Adrenal gland (tissue), 12 donors: ENCODE data around the gene ANP32A. TPM values are rescaled to one million over a fixed set of nuclear protein-coding genes. Genes with fewer than 3 reads are reported as not detected.

Experiments
- DNase-seq, 7 donors: peaks; one replicate each; pipeline ENCODE4 v3.0.0-alpha.2; 2019 to 2020
- H3K27ac ChIP-seq, 5 donors: fragments of 200-600 bp; sonication (generic) in 4 of 5; 1 replicate in 3 of 5; 2 replicates in 2 of 5; pipeline versions ENCODE4 v1.5.1 to v1.8.0; 2016 to 2020; ENCODE audit warnings: mild to moderate bottlenecking in 1 of 5
- H3K27me3 ChIP-seq: fragments of 200-600 bp; 2 replicates; pipeline ENCODE4 v1.8.0; 2021
- H3K36me3 ChIP-seq, 2 donors: fragments of 200-600 bp; replicated peaks in 1 of 2; 1 replicate in 1 of 2; 2 replicates in 1 of 2; pipeline versions ENCODE4 v1.5.1 to v1.8.0; 2018 to 2022
- H3K4me1 ChIP-seq, 2 donors: fragments of 200-600 bp; replicated peaks in 1 of 2; 1 replicate in 1 of 2; 2 replicates in 1 of 2; pipeline versions ENCODE4 v1.5.1 to v1.8.0; 2018 to 2021
- H3K4me3 ChIP-seq, 4 donors: fragments of 200-600 bp; sonication (generic) in 3 of 4; one replicate each; pipeline ENCODE4 v1.5.1; 2016 to 2018
- H3K9me3 ChIP-seq, 3 donors: fragments of 200-600 bp; sonication (generic) in 1 of 3; replicated peaks in 1 of 3; 1 replicate in 2 of 3; 2 replicates in 1 of 3; pipeline versions ENCODE4 v1.5.1 to v1.8.0; 2016 to 2021
- POLR2A ChIP-seq, 2 donors: fragments of 450-650 bp; IDR thresholded peaks; one replicate each; pipeline ENCODE4 v1.6.1; 2017; ENCODE audit warnings: antibody characterized with exemption in 2 of 2, mild to moderate bottlenecking in 2 of 2, moderate library complexity in 1 of 2
- WGBS, 4 donors: extraction: QIAGEN DNeasy Blood & Tissue Kit in 2 of 4; methylation state at CpG; one replicate each; pipeline versions ENCODE4 v1.1.5 to v1.1.7; 2013 to 2017; 5-methylcytosine and 5-hydroxymethylcytosine counted together
- intact Hi-C, 2 donors: fragments of 100-400 bp; cut with DNase I; formaldehyde crosslinking; loops; one replicate each; pipeline versions ENCODE4 v1.14.1 to v1.15.0; 2022 to 2023
- polyA plus RNA-seq, 3 donors: library from polyadenylated mRNA; stranded (reverse); fragments of 200-250 nt in 2 of 3; fragments of 350-450 nt in 1 of 3; fragmentation: Illumina TruSeq in 1 of 3; extraction: RNeasy Lipid Tissue Mini Kit (QIAGEN cat#74804) in 1 of 3; gene quantifications; one replicate each; pipeline ENCODE4 v1.2.3, GENCODE V29; 2013 to 2014
- total RNA-seq, 9 donors: library from RNA; depleted of rRNA in 4 of 9; stranded (reverse); fragments of >200 nt in 4 of 9; fragments of 120-200 nt in 1 of 9; fragmentation: NEBNext Ultra II Directional in 1 of 9; extraction: Animal tissue kit (Norgen Biotek cat#: 25700) in 1 of 9; gene quantifications; one replicate each; pipeline versions ENCODE4 v1.1.0 to v1.2.4, GENCODE V29; 2013 to 2023
- TF ChIP-seq, protein P1 (sequence below), 6 experiments: fragments of 450-650 bp in 4 of 6; fragments of 200-600 bp in 2 of 6; sonication (generic) in 1 of 6; IDR thresholded peaks; 1 replicate in 5 of 6; 2 replicates in 1 of 6; pipeline versions ENCODE4 v1.5.1 to v1.8.0; 2016 to 2021; ENCODE audit warnings: antibody characterized with exemption in 6 of 6, mild to moderate bottlenecking in 2 of 6, moderate library complexity in 1 of 6
- donor health status: healthy with polysubstance abuse.
- donor health status: Bipolar disorder and iron deficiency.
- donor health status: DM: yes; HTN: yes; CAD: no.
- donor health status: DM: no; HTN: no; CAD: no.
- donor health status: DM: no; HTN: no; CAD: no.
- donor health status: DM: yes; HTN: yes; CAD: no.

The ANP32A gene
- total and polyA plus RNA-seq, 12 donors = 44.5 to 170 (median 79.5) TPM

DNA sequence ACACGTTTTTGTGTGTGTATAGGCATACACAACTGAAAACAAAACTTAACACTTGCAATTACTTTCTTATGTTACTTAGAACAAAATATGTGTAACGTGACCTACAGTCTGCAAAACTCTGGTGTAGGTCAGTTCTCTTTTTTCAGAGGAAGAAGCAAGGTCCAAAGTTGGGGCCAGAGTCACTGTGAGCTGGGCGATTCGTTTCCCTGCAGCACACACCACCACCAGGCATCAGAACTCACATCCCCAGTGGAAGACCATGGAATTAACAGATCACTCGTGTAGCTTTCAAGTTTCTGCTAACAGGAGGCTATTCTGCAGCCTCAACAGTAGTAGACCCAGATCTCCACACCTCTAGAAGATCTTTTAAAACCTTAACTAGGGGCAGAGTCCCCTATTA lies 25.8 kb downstream of the ANP32A start:
- peaks cover 23 to 73% of the 10 kb centered on the region in 2 donors for H3K4me1 ChIP-seq
- 30 to 58% (median 38%) methylated on average over 4 to 5 of the region's 5 CpGs for WGBS, 4 donors
- intact Hi-C loops = no loop called here

DNA sequence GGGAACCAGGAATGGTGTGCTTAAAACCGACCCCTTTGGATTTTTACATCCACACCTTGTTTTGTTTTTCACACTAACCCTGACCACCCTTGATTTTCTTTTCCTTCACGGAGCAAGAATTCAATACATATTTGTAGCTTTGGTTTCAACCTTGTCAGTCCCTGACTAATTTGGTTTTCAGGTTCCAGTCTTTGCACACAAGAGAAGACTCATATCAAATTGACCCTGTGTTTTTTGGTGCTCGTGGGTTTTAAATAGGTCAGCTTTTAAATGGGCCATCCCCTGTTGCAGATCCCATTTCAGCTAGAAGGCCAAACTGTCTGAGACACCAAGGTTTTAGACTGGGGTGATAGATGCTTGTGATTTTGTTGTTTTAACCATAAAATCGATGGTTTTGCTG lies 26.4 kb downstream of the ANP32A start:
- H3K27ac ChIP-seq = peak overlapping the region in 3 of 5 donors; percentile 26 to 82 (median 70)
- DNase-seq = no peak
- H3K36me3 ChIP-seq = no peaks in the 10 kb centered on the region
- no peaks in the 10 kb centered on the region for H3K27me3 ChIP-seq
- no peak overlapping the region for H3K4me3 ChIP-seq
- TF ChIP-seq POLR2A (IDR thresholded peaks at IDR 0.05) = no peak
- TF ChIP-seq, protein P1, sequence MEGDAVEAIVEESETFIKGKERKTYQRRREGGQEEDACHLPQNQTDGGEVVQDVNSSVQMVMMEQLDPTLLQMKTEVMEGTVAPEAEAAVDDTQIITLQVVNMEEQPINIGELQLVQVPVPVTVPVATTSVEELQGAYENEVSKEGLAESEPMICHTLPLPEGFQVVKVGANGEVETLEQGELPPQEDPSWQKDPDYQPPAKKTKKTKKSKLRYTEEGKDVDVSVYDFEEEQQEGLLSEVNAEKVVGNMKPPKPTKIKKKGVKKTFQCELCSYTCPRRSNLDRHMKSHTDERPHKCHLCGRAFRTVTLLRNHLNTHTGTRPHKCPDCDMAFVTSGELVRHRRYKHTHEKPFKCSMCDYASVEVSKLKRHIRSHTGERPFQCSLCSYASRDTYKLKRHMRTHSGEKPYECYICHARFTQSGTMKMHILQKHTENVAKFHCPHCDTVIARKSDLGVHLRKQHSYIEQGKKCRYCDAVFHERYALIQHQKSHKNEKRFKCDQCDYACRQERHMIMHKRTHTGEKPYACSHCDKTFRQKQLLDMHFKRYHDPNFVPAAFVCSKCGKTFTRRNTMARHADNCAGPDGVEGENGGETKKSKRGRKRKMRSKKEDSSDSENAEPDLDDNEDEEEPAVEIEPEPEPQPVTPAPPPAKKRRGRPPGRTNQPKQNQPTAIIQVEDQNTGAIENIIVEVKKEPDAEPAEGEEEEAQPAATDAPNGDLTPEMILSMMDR (IDR thresholded peaks at IDR 0.05) = no peak
- WGBS, 4 donors = 51 to 58% (median 56%) methylated on average over 4 of the region's 4 CpGs
- H3K9me3 ChIP-seq = no peaks in the 10 kb centered on the region
- H3K4me1 ChIP-seq = peaks cover 23 to 78% of the 10 kb centered on the region in 2 donors
- intact Hi-C loops = no loop called here

More for the DNA sequence above, 25.8 kb downstream of the ANP32A start:
- no peaks in the 10 kb centered on the region for H3K27me3 ChIP-seq
- H3K9me3 ChIP-seq = no peaks in the 10 kb centered on the region
- peak overlapping the region in 3 of 5 donors; percentile 26 to 82 (median 70) for H3K27ac ChIP-seq
- no peak for DNase-seq
- TF ChIP-seq, protein P1 (IDR thresholded peaks at IDR 0.05) = peak in 3 of 6 experiments; percentile 8 to 27 (median 8)
- no peak for TF ChIP-seq POLR2A (IDR thresholded peaks at IDR 0.05)
- peak overlapping the region in 1 of 4 donors; percentile 9 for H3K4me3 ChIP-seq
- no peaks in the 10 kb centered on the region for H3K36me3 ChIP-seq

DNA sequence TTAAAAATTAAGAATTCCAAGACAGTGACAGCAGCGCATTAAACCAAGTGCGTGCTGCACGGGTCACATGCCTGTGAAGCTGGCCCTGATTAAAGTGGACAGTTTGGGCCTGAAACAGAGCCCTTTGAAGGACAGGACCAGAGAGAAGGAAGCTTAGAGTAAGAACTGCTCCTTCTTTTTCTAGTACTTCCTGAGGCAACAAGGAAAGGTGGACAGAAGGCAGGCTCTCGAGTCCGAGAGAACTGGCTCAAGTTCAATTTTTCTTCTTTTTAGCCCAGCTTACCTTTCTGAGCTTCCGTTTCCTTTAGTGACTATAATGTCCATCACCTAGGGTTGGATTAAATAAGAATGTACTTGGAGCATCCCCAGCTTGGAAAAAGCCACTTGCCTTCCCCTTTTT lies 26.9 kb downstream of the ANP32A start:
- intact Hi-C loops = no loop called here
- Histone ChIP-seq H3K36me3 (no peaks in the 10 kb centered on the region), H3K4me3 (no peak overlapping the region), H3K9me3 (no peaks in the 10 kb centered on the region), H3K4me1 (peaks cover 22 to 80% of the 10 kb centered on the region in 2 donors), H3K27ac (peak overlapping the region in 2 of 5 donors; percentile 70 to 82), H3K27me3 (no peaks in the 10 kb centered on the region)
- 76 to 90% (median 80%) methylated on average over 6 of the region's 6 CpGs for WGBS, 4 donors
- no peak for DNase-seq
- no peak for TF ChIP-seq POLR2A (IDR thresholded peaks at IDR 0.05)
- TF ChIP-seq, protein P1 (IDR thresholded peaks at IDR 0.05) = no peak

GRCh38 chr15:68792901-68793766 lies 27.6 kb downstream of the ANP32A start:
- Histone ChIP-seq H3K27me3 (no peaks in the 10 kb centered on the region), H3K36me3 (no peaks in the 10 kb centered on the region), H3K27ac (peak overlapping the region in 2 of 5 donors; percentile 43 to 64), H3K4me3 (no peak overlapping the region), H3K9me3 (no peaks in the 10 kb centered on the region), H3K4me1 (peaks cover 17 to 74% of the 10 kb centered on the region in 2 donors)
- TF ChIP-seq POLR2A (IDR thresholded peaks at IDR 0.05) = no peak
- TF ChIP-seq, protein P1 (IDR thresholded peaks at IDR 0.05) = no peak
- peak in 4 of 7 donors; percentile 50 to 71 (median 58) for DNase-seq
- intact Hi-C loops = no loop called here
- 51 to 61% (median 56%) methylated on average over 12 to 14 of the region's 14 CpGs for WGBS, 4 donors
